GM19351 (cell line): ENCODE measurements around the gene PPP1R37.
A peak's percentile ranks its signal among the peaks of the same experiment; 100 is the strongest.

Experiments used
- ATAC-seq: cut with Tn5 transposase; IDR thresholded peaks from one replicate; pipeline ENCODE4 v1.9.1; 2021; ENCODE audit warnings: mild to moderate bottlenecking, moderate library complexity; ENCODE audit not compliant: unreplicated experiment

PPP1R37 gene

GRCh38 chr19:45092747-45093678 lies at the start of gene PPP1R37:
PPP1R37 (plus strand) TSS chr19:45093179; CDS start chr19:45093326, 147 bp downstream.
- ATAC-seq: no peak

- ATAC-seq: no peak
Measured at GRCh38 chr19:45045671-45046353, 47.2 kb upstream of the PPP1R37 start.

- no peak for ATAC-seq
Measured at GRCh38 chr19:45046355-45046754, 46.6 kb upstream of the PPP1R37 start.

GRCh38 chr19:45047188-45047797 lies 45.7 kb upstream of the PPP1R37 start:
- peak; percentile 56 for ATAC-seq

- no peak for ATAC-seq
Measured at GRCh38 chr19:45049073-45049736, 43.8 kb upstream of the PPP1R37 start.

- ATAC-seq: no peak
Measured at GRCh38 chr19:45050036-45050435, 42.9 kb upstream of the PPP1R37 start.

GRCh38 chr19:45051929-45052579 lies 40.9 kb upstream of the PPP1R37 start:
- peak; percentile 49 for ATAC-seq

GRCh38 chr19:45056831-45057230 lies 36.1 kb upstream of the PPP1R37 start:
- ATAC-seq: no peak

- ATAC-seq: no peak
Measured at GRCh38 chr19:45057444-45057843, 35.5 kb upstream of the PPP1R37 start.

GRCh38 chr19:45058622-45059159 lies 34.3 kb upstream of the PPP1R37 start:
- ATAC-seq: no peak

- ATAC-seq: peak; percentile 51
Measured at GRCh38 chr19:45059258-45059965, 33.6 kb upstream of the PPP1R37 start.

GRCh38 chr19:45061965-45062364 lies 31.0 kb upstream of the PPP1R37 start:
- ATAC-seq: no peak

GRCh38 chr19:45063851-45064801 lies 28.9 kb upstream of the PPP1R37 start:
- no peak for ATAC-seq

GRCh38 chr19:45066921-45067661 lies 25.9 kb upstream of the PPP1R37 start:
- ATAC-seq: no peak

GRCh38 chr19:45068041-45068440 lies 24.9 kb upstream of the PPP1R37 start:
- no peak for ATAC-seq

GRCh38 chr19:45069056-45069455 lies 23.9 kb upstream of the PPP1R37 start:
- ATAC-seq: no peak

GRCh38 chr19:45070214-45070613 lies 22.8 kb upstream of the PPP1R37 start:
- ATAC-seq: no peak
